ENCODE measurements around the gene CUTA. TPM values are rescaled to one million over a fixed set of nuclear protein-coding genes. Genes with fewer than 3 reads are reported as not detected.

The CUTA gene
- total RNA-seq, 2 experiments from 2014 or later: 164 to 175 TPM

GRCh38 chr6:33438978-33439594, 21.2 kb upstream of the CUTA start:
- ChIA-PET POLR2A (interaction anchor here (0.9 to 1.0 kb wide), 2 partner anchors 8 to 15 kb away, joined by 3 read pairs; partner anchors contain the start of gene ZBTB9), CTCF (ENCODE audit: unreplicated experiment) (no interaction called here)
- Histone ChIP-seq H3K36me3 (ENCODE audit: insufficient read depth, low read length) (peaks cover 78% of the 10 kb centered on the region), H3K4me3 (ENCODE audit: low read depth, low read length, poor library complexity, severe bottlenecking) (no peak overlapping the region), H3K4me1 (ENCODE audit: insufficient read depth, low read length, poor library complexity, severe bottlenecking) (no peaks in the 10 kb centered on the region), H3K27ac (ENCODE audit: low read depth, low read length, poor library complexity, severe bottlenecking) (no peak overlapping the region), H3K4me2 (ENCODE audit: low read length) (no peak overlapping the region), H2AFZ (ENCODE audit: low read length) (no peak overlapping the region), H4K20me1 (ENCODE audit: insufficient read depth, low read length) (no peaks in the 10 kb centered on the region), H3K9me3 (ENCODE audit: low read length) (no peaks in the 10 kb centered on the region), H3K79me2 (ENCODE audit: insufficient read depth, low read depth, low read length) (no peaks in the 10 kb centered on the region), H3K9me2 (ENCODE audit: insufficient read depth, low read length) (no peaks in the 10 kb centered on the region)
- TF ChIP-seq, protein P1, sequence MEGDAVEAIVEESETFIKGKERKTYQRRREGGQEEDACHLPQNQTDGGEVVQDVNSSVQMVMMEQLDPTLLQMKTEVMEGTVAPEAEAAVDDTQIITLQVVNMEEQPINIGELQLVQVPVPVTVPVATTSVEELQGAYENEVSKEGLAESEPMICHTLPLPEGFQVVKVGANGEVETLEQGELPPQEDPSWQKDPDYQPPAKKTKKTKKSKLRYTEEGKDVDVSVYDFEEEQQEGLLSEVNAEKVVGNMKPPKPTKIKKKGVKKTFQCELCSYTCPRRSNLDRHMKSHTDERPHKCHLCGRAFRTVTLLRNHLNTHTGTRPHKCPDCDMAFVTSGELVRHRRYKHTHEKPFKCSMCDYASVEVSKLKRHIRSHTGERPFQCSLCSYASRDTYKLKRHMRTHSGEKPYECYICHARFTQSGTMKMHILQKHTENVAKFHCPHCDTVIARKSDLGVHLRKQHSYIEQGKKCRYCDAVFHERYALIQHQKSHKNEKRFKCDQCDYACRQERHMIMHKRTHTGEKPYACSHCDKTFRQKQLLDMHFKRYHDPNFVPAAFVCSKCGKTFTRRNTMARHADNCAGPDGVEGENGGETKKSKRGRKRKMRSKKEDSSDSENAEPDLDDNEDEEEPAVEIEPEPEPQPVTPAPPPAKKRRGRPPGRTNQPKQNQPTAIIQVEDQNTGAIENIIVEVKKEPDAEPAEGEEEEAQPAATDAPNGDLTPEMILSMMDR (conservative IDR thresholded peaks at IDR 0.05; ENCODE audit: low read length): no peak
- no peak for TF ChIP-seq EZH2phosphoT487 (IDR thresholded peaks at IDR 0.05; ENCODE audit: borderline replicate concordance, low read depth, low read length)
- intact Hi-C loops (cut with micrococcal nuclease; ENCODE audit: unreplicated experiment): no loop called here
- BruUV-seq (replicated peaks): no TSS peak
- DNase-seq (ENCODE audit: low spot score): no peak

DNA sequence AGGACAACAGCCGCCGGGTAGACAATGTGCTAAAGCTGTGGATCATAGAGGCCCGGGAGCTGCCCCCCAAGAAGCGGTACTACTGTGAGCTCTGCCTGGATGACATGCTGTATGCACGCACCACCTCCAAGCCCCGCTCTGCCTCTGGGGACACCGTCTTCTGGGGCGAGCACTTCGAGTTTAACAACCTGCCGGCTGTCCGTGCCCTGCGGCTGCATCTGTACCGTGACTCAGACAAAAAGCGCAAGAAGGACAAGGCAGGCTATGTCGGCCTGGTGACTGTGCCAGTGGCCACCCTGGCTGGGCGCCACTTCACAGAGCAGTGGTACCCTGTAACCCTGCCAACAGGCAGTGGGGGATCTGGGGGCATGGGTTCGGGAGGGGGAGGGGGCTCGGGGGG, 19.8 kb upstream of the CUTA start:
- Histone ChIP-seq H3K79me2 (ENCODE audit: insufficient read depth, low read depth, low read length) (no peaks in the 10 kb centered on the region), H3K36me3 (ENCODE audit: insufficient read depth, low read length) (peaks cover 64% of the 10 kb centered on the region), H3K4me2 (ENCODE audit: low read length) (no peak overlapping the region), H3K4me1 (ENCODE audit: insufficient read depth, low read length, poor library complexity, severe bottlenecking) (peaks cover 7% of the 10 kb centered on the region), H3K27ac (ENCODE audit: low read depth, low read length, poor library complexity, severe bottlenecking) (no peak overlapping the region), H3K4me3 (ENCODE audit: low read depth, low read length, poor library complexity, severe bottlenecking) (no peak overlapping the region), H4K20me1 (ENCODE audit: insufficient read depth, low read length) (no peaks in the 10 kb centered on the region), H3K9me2 (ENCODE audit: insufficient read depth, low read length) (no peaks in the 10 kb centered on the region), H2AFZ (ENCODE audit: low read length) (no peak overlapping the region), H3K9me3 (ENCODE audit: low read length) (no peaks in the 10 kb centered on the region)
- no TSS peak for BruUV-seq (replicated peaks)
- TF ChIP-seq EZH2phosphoT487 (IDR thresholded peaks at IDR 0.05; ENCODE audit: borderline replicate concordance, low read depth, low read length): no peak
- TF ChIP-seq, protein P1 (conservative IDR thresholded peaks at IDR 0.05; ENCODE audit: low read length): no peak
- ChIA-PET POLR2A (no interaction called here), CTCF (ENCODE audit: unreplicated experiment) (no interaction called here)
- intact Hi-C loops (cut with micrococcal nuclease; ENCODE audit: unreplicated experiment): no loop called here
- no peak for DNase-seq (ENCODE audit: low spot score)

GRCh38 chr6:33434961-33435360, 17.1 kb upstream of the CUTA start:
- H3K36me3 ChIP-seq (ENCODE audit: insufficient read depth, low read length): peaks cover 43% of the 10 kb centered on the region
- H3K9me3 ChIP-seq (ENCODE audit: low read length): no peaks in the 10 kb centered on the region
- no peak for DNase-seq (ENCODE audit: low spot score)
- no peak for TF ChIP-seq EZH2phosphoT487 (IDR thresholded peaks at IDR 0.05; ENCODE audit: borderline replicate concordance, low read depth, low read length)
- TF ChIP-seq, protein P1 (conservative IDR thresholded peaks at IDR 0.05; ENCODE audit: low read length): no peak
- CTCF ChIA-PET (ENCODE audit: unreplicated experiment): interaction anchor here (0.6 kb wide), 1 partner anchor 18 kb away, joined by 6 read pairs; no protein-coding TSS in a partner anchor
- H3K27ac ChIP-seq (ENCODE audit: low read depth, low read length, poor library complexity, severe bottlenecking): no peak overlapping the region
- POLR2A ChIA-PET: interaction anchor here (0.6 to 0.7 kb wide), 2 partner anchors 136 to 565 kb away, joined by 3 read pairs; no protein-coding TSS in a partner anchor
- no peaks in the 10 kb centered on the region for H3K9me2 ChIP-seq (ENCODE audit: insufficient read depth, low read length)
- no peak overlapping the region for H3K4me3 ChIP-seq (ENCODE audit: low read depth, low read length, poor library complexity, severe bottlenecking)
- intact Hi-C loops (cut with micrococcal nuclease; ENCODE audit: unreplicated experiment): no loop called here
- H2AFZ ChIP-seq (ENCODE audit: low read length): no peak overlapping the region
- H4K20me1 ChIP-seq (ENCODE audit: insufficient read depth, low read length): no peaks in the 10 kb centered on the region
- no TSS peak for BruUV-seq (replicated peaks)
- no peak overlapping the region for H3K4me2 ChIP-seq (ENCODE audit: low read length)
- peaks cover 3% of the 10 kb centered on the region; the same call in 1 of the 2 replicates for H3K79me2 ChIP-seq (ENCODE audit: insufficient read depth, low read depth, low read length)
- peaks cover 34% of the 10 kb centered on the region for H3K4me1 ChIP-seq (ENCODE audit: insufficient read depth, low read length, poor library complexity, severe bottlenecking)

Data from OCI-LY7 (cell line).